H9 (cell line): ENCODE results near the gene HEXD. TPM values are rescaled to one million over a fixed set of nuclear protein-coding genes. Genes with fewer than 3 reads are reported as not detected.

Experiments used
- DNase-seq: peaks from one replicate; pipeline ENCODE4 v3.0.0-alpha.2; 2017
- H2AFZ ChIP-seq: one replicate; pipeline ENCODE4 v1.6.1; 2013; ENCODE audit warnings: mild to moderate bottlenecking, low read length, control low read depth, moderate library complexity
- H2AK5ac ChIP-seq: 2 replicates; pipeline ENCODE4 v1.6.1; 2013; ENCODE audit warnings: low read length, control low read depth, mixed read lengths; ENCODE audit not compliant: insufficient read length
- H2BK120ac ChIP-seq: one replicate; pipeline ENCODE4 v1.6.1; 2013; ENCODE audit warnings: low read depth, mild to moderate bottlenecking, low read length, control low read depth, inconsistent platforms; ENCODE audit not compliant: poor library complexity, severe bottlenecking
- H2BK12ac ChIP-seq: 2 replicates; pipeline ENCODE4 v1.6.1; 2013; ENCODE audit warnings: low read length, control low read depth, mixed read lengths, low read depth; ENCODE audit not compliant: insufficient read length
- H2BK15ac ChIP-seq: 2 replicates; pipeline ENCODE4 v1.6.1; 2013; ENCODE audit warnings: low read depth, low read length, control low read depth
- H2BK20ac ChIP-seq: one replicate; pipeline ENCODE4 v1.6.1; 2013; ENCODE audit warnings: low read depth, mild to moderate bottlenecking, low read length, control low read depth, inconsistent platforms; ENCODE audit not compliant: poor library complexity, severe bottlenecking
- H2BK5ac ChIP-seq: 2 replicates; pipeline ENCODE4 v1.6.1; 2013; ENCODE audit warnings: low read length, control low read depth, mixed read lengths; ENCODE audit not compliant: insufficient read length
- H3K14ac ChIP-seq: 2 replicates; pipeline ENCODE4 v1.6.1; 2013; ENCODE audit warnings: low read length, control low read depth; ENCODE audit not compliant: insufficient read depth
- H3K18ac ChIP-seq: 2 replicates; pipeline ENCODE4 v1.6.1; 2013; ENCODE audit warnings: low read depth, mild to moderate bottlenecking, mixed read lengths, low read length, control low read depth; ENCODE audit not compliant: insufficient read length
- H3K23ac ChIP-seq: 2 replicates; pipeline ENCODE4 v1.6.1; 2013; ENCODE audit warnings: low read length, control low read depth, mixed read lengths, low read depth; ENCODE audit not compliant: insufficient read length
- H3K23me2 ChIP-seq: 2 replicates; pipeline ENCODE4 v1.6.1; 2013; ENCODE audit warnings: low read depth, mild to moderate bottlenecking, mixed read lengths, low read length, control low read depth; ENCODE audit not compliant: insufficient read length, poor library complexity, severe bottlenecking
- H3K27ac ChIP-seq: 2 replicates; pipeline ENCODE4 v1.5.1; 2013; ENCODE audit warnings: low read length, control low read depth, mixed read lengths, low read depth; ENCODE audit not compliant: insufficient read length
- H3K27me3 ChIP-seq: 2 replicates; pipeline ENCODE4 v1.6.1; 2013; ENCODE audit warnings: low read length, control low read depth, inconsistent platforms; ENCODE audit not compliant: insufficient read depth
- H3K4ac ChIP-seq: 2 replicates; pipeline ENCODE4 v1.6.1; 2013; ENCODE audit warnings: low read depth, mild to moderate bottlenecking, control low read depth, inconsistent platforms, low read length, moderate library complexity
- H3K4me1 ChIP-seq: 2 replicates; pipeline ENCODE4 v1.6.1; 2013; ENCODE audit warnings: low read length, control low read depth, inconsistent platforms; ENCODE audit not compliant: insufficient read depth
- H3K4me2 ChIP-seq: 2 replicates; pipeline ENCODE4 v1.6.1; 2013; ENCODE audit warnings: low read length, control low read depth, mixed read lengths; ENCODE audit not compliant: insufficient read length, insufficient read depth
- H3K56ac ChIP-seq: 2 replicates; pipeline ENCODE4 v1.6.1; 2013; ENCODE audit warnings: low read depth, mild to moderate bottlenecking, mixed read lengths, low read length, control low read depth; ENCODE audit not compliant: insufficient read length
- H3K79me1 ChIP-seq: 2 replicates; pipeline ENCODE4 v1.6.1; 2013; ENCODE audit warnings: low read depth, mild to moderate bottlenecking, moderate library complexity, low read length, control low read depth, inconsistent platforms; ENCODE audit not compliant: insufficient read depth, poor library complexity, severe bottlenecking
- H3K79me2 ChIP-seq: 2 replicates; pipeline ENCODE4 v1.6.1; 2013; ENCODE audit warnings: low read length, control low read depth, inconsistent platforms; ENCODE audit not compliant: insufficient read depth
- H3K9ac ChIP-seq: 2 replicates; pipeline ENCODE4 v1.6.1; 2013; ENCODE audit warnings: low read length, control low read depth, mixed read lengths; ENCODE audit not compliant: insufficient read length; ENCODE audit errors: extremely low read depth
- H3K9me3 ChIP-seq: one replicate; pipeline ENCODE4 v1.6.1; 2013; ENCODE audit warnings: low read depth, low read length, inconsistent platforms; ENCODE audit not compliant: control insufficient read depth
- H3T11ph ChIP-seq: one replicate; pipeline ENCODE4 v1.6.1; 2013; ENCODE audit warnings: mild to moderate bottlenecking, low read length, control low read depth, inconsistent platforms
- H4K20me1 ChIP-seq: one replicate; pipeline ENCODE4 v1.6.1; 2013; ENCODE audit not compliant: control insufficient read depth, insufficient read length, insufficient read depth
- H4K5ac ChIP-seq: 2 replicates; pipeline ENCODE4 v1.6.1; 2013; ENCODE audit warnings: low read depth, mild to moderate bottlenecking, mixed read lengths, low read length, control low read depth; ENCODE audit not compliant: insufficient read length
- H4K8ac ChIP-seq: replicated peaks from 2 replicates; pipeline ENCODE4 v1.6.1; 2013; ENCODE audit warnings: low read length, control low read depth, mixed read lengths, low read depth; ENCODE audit not compliant: insufficient read length
- H4K91ac ChIP-seq: 2 replicates; pipeline ENCODE4 v1.6.1; 2013; ENCODE audit warnings: low read depth, mild to moderate bottlenecking, moderate library complexity, mixed read lengths, low read length, control low read depth; ENCODE audit not compliant: insufficient read length
- H3K27ac Mint-ChIP-seq, 3 experiments: 2 replicates in 2 of 3; 3 replicates in 1 of 3; pipeline ENCODE4 v1.8.0; 2020 to 2021; ENCODE audit warnings: mixed read lengths in 3 of 3, mild to moderate bottlenecking in 1 of 3, moderate library complexity in 1 of 3
- H3K27me3 Mint-ChIP-seq: 2 replicates; pipeline ENCODE4 v1.8.0; 2021; ENCODE audit warnings: low read depth, mild to moderate bottlenecking, moderate library complexity, mixed read lengths
- H3K36me3 Mint-ChIP-seq, 3 experiments: 2 replicates in 2 of 3; 3 replicates in 1 of 3; pipeline ENCODE4 v1.8.0; 2020 to 2021; ENCODE audit warnings: low read depth in 3 of 3, mixed read lengths in 3 of 3; ENCODE audit not compliant: insufficient read depth in 1 of 3
- H3K4me1 Mint-ChIP-seq, 2 experiments: 2 replicates each; pipeline ENCODE4 v1.8.0; 2020; ENCODE audit warnings: mixed read lengths in 2 of 2
- H3K4me3 Mint-ChIP-seq, 2 experiments: 2 replicates in 1 of 2; 3 replicates in 1 of 2; pipeline ENCODE4 v1.8.0; 2020 to 2021; ENCODE audit warnings: mild to moderate bottlenecking in 2 of 2, mixed read lengths in 2 of 2, moderate library complexity in 1 of 2
- H3K9me3 Mint-ChIP-seq, 2 experiments: 2 replicates in 1 of 2; 3 replicates in 1 of 2; pipeline ENCODE4 v1.8.0; 2020; ENCODE audit warnings: mild to moderate bottlenecking in 2 of 2, mixed read lengths in 2 of 2, moderate library complexity in 1 of 2
- WGBS: extraction: QIAGEN DNeasy Blood & Tissue Kit; methylation state at CpG from one replicate; pipeline ENCODE4 v1.1.7; 2013; ENCODE audit warnings: missing lambda C conversion rate, low lambda C conversion rate, mixed read lengths; ENCODE audit not compliant: insufficient read length; ENCODE audit errors: extremely low coverage; 5-methylcytosine and 5-hydroxymethylcytosine counted together
- total RNA-seq: library from RNA; stranded (reverse); gene quantifications from 2 replicates; pipeline ENCODE4 v1.2.1, GENCODE V29; 2021
- TF ChIP-seq, protein P1 (sequence below): fragments of 200-600 bp; sonication (generic); conservative IDR thresholded peaks from 3 replicates; pipeline ENCODE4 v1.8.0; 2021; ENCODE audit warnings: antibody characterized with exemption, mild to moderate bottlenecking

Gene HEXD
- total RNA-seq, 1 experiment from 2014 or later, result 23.2 TPM

DNA sequence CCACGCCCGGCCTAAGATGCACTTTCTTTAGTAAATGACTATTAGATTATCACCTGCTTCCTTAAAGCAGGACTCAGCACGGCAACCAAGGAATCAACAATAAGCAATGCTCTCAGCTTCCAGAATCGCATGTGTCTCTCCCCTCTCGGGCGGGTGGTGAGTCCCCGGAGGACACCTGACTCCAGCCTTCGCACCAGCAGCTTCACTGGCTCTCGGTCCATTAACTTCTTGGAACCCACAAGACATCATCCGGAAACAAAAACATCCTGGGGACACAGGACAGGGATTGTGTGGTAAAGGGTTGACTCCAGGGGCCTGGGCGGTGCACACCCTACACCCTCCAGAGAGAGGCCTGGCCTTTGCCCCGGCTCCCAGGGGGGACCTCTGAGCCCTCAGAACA is 23.9 kb upstream of the HEXD start:
- Histone ChIP-seq H4K91ac (no peak overlapping the region), H3K79me1 (no peaks in the 10 kb centered on the region), H3K23ac (no peak overlapping the region), H2BK15ac (no peak overlapping the region), H2AK5ac (no peak overlapping the region), H3K9me3 (no peaks in the 10 kb centered on the region), H4K20me1 (no peaks in the 10 kb centered on the region), H4K8ac (no peak overlapping the region), H3T11ph (no peak overlapping the region), H2BK5ac (no peak overlapping the region), H2BK12ac (no peak overlapping the region), H3K27me3 (no peaks in the 10 kb centered on the region), H2BK120ac (no peak overlapping the region), H3K14ac (no peak overlapping the region), H3K4me1 (no peaks in the 10 kb centered on the region), H2BK20ac (no peak overlapping the region), H4K5ac (no peak overlapping the region), H3K79me2 (no peaks in the 10 kb centered on the region), H3K56ac (no peak overlapping the region), H3K27ac (no peak overlapping the region), H3K4me2 (no peak overlapping the region), H3K23me2 (no peaks in the 10 kb centered on the region), H3K9ac (no peak overlapping the region), H3K4ac (no peak overlapping the region), H2AFZ (no peak overlapping the region), H3K18ac (no peak overlapping the region)
- WGBS, result no CpG with 5 or more reads among the region's 12 CpGs
- H3K9me3 Mint-ChIP-seq, result no peaks in the 10 kb centered on the region
- H3K4me1 Mint-ChIP-seq, result no peaks in the 10 kb centered on the region
- H3K36me3 Mint-ChIP-seq, result peaks cover 0 to 13% (median 11%) of the 10 kb centered on the region in 3 experiments; a peak in 4 of 7 replicates
- H3K4me3 Mint-ChIP-seq, result no peak overlapping the region
- TF ChIP-seq, protein P1, sequence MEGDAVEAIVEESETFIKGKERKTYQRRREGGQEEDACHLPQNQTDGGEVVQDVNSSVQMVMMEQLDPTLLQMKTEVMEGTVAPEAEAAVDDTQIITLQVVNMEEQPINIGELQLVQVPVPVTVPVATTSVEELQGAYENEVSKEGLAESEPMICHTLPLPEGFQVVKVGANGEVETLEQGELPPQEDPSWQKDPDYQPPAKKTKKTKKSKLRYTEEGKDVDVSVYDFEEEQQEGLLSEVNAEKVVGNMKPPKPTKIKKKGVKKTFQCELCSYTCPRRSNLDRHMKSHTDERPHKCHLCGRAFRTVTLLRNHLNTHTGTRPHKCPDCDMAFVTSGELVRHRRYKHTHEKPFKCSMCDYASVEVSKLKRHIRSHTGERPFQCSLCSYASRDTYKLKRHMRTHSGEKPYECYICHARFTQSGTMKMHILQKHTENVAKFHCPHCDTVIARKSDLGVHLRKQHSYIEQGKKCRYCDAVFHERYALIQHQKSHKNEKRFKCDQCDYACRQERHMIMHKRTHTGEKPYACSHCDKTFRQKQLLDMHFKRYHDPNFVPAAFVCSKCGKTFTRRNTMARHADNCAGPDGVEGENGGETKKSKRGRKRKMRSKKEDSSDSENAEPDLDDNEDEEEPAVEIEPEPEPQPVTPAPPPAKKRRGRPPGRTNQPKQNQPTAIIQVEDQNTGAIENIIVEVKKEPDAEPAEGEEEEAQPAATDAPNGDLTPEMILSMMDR, result no peak
- 0 out of 2 replicates have a peak, but pooled peaks cover 2% of the 10 kb centered on the region for H3K27me3 Mint-ChIP-seq
- no peak for DNase-seq
- peak overlapping the region in 1 of 3 experiments; percentile 49; a peak in 2 of 7 replicates for H3K27ac Mint-ChIP-seq
